Esophagus muscularis mucosa (tissue), 4 donors: ENCODE measurements around the gene DLGAP5. TPM values are rescaled to one million over a fixed set of nuclear protein-coding genes. Genes with fewer than 3 reads are reported as not detected.

ENCODE experiments used
- DNase-seq: peaks from one replicate; pipeline ENCODE4 v3.0.0-alpha.2; 2017; ENCODE audit errors: extremely low spot score
- H3K27ac ChIP-seq, 4 donors: fragments of 200-600 bp; sonication (generic); replicated peaks in 1 of 4; 1 replicate in 3 of 4; 2 replicates in 1 of 4; pipeline ENCODE4 v1.5.1; 2016 to 2019; ENCODE audit warnings: mild to moderate bottlenecking in 1 of 4
- H3K27me3 ChIP-seq, 4 donors: fragments of 200-600 bp; sonication (generic); one replicate each; pipeline versions ENCODE4 v1.5.1 to v1.6.0; 2016 to 2019
- H3K36me3 ChIP-seq, 4 donors: fragments of 200-600 bp; sonication (generic); one replicate each; pipeline ENCODE4 v1.5.1; 2016 to 2019
- H3K4me1 ChIP-seq, 4 donors: fragments of 200-600 bp; sonication (generic); one replicate each; pipeline ENCODE4 v1.5.1; 2016 to 2019
- H3K4me3 ChIP-seq, 4 donors: fragments of 200-600 bp; sonication (generic); 1 replicate in 2 of 4; 2 replicates in 2 of 4; pipeline ENCODE4 v1.5.1; 2016 to 2019; ENCODE audit warnings: mild to moderate bottlenecking in 4 of 4, moderate library complexity in 1 of 4
- H3K9me3 ChIP-seq, 4 donors: fragments of 200-600 bp; sonication (generic); 1 replicate in 3 of 4; 2 replicates in 1 of 4; pipeline ENCODE4 v1.5.1; 2016 to 2019
- EP300 ChIP-seq: sonication (generic); formaldehyde crosslinking; IDR thresholded peaks from one replicate; pipeline ENCODE4 v1.6.1; 2017; ENCODE audit warnings: antibody characterized with exemption
- POLR2A ChIP-seq: fragments of 450-650 bp; IDR thresholded peaks from one replicate; pipeline ENCODE4 v1.6.1; 2017; ENCODE audit warnings: antibody characterized with exemption, moderate library complexity, mild to moderate bottlenecking, low read depth
- POLR2AphosphoS5 ChIP-seq, 2 donors: sonication (generic); formaldehyde crosslinking; IDR thresholded peaks; one replicate each; pipeline ENCODE4 v1.6.1; 2017; ENCODE audit warnings: antibody characterized with exemption in 2 of 2
- WGBS: methylation state at CpG from one replicate; pipeline ENCODE4 v1.1.5; 2018; 5-methylcytosine and 5-hydroxymethylcytosine counted together
- intact Hi-C: fragments of 100-400 bp; cut with DNase I; formaldehyde crosslinking; loops from one replicate; pipeline ENCODE4 v1.15.1; 2023
- total RNA-seq, 4 donors: library from RNA; depleted of rRNA; stranded (reverse); fragments of >200 nt; gene quantifications; one replicate each; pipeline versions ENCODE4 v1.1.0 to v1.2.1, GENCODE V29; 2016
- TF ChIP-seq, protein P1 (sequence below), 3 experiments: fragments of 200-600 bp in 2 of 3; fragments of 450-650 bp in 1 of 3; sonication (generic) in 2 of 3; IDR thresholded peaks; one replicate each; pipeline ENCODE4 v1.5.1; 2017 to 2019; ENCODE audit warnings: antibody characterized with exemption in 3 of 3, mild to moderate bottlenecking in 2 of 3, moderate library complexity in 1 of 3

Gene DLGAP5
- total RNA-seq, 4 donors from 2014 or later: 0.69 TPM; not detected in 3

- H3K4me1 ChIP-seq: peaks cover 13 to 29% (median 16%) of the 10 kb centered on the region in 4 donors
- no peak for DNase-seq
- H3K36me3 ChIP-seq: no peaks in the 10 kb centered on the region
- no peaks in the 10 kb centered on the region for H3K27me3 ChIP-seq
- H3K9me3 ChIP-seq: no peaks in the 10 kb centered on the region
- WGBS: 89% methylated on average over 4 of the region's 4 CpGs
- intact Hi-C loops: no loop called here
- no peak overlapping the region for H3K27ac ChIP-seq
- no peak overlapping the region for H3K4me3 ChIP-seq
- TF ChIP-seq, protein P1, sequence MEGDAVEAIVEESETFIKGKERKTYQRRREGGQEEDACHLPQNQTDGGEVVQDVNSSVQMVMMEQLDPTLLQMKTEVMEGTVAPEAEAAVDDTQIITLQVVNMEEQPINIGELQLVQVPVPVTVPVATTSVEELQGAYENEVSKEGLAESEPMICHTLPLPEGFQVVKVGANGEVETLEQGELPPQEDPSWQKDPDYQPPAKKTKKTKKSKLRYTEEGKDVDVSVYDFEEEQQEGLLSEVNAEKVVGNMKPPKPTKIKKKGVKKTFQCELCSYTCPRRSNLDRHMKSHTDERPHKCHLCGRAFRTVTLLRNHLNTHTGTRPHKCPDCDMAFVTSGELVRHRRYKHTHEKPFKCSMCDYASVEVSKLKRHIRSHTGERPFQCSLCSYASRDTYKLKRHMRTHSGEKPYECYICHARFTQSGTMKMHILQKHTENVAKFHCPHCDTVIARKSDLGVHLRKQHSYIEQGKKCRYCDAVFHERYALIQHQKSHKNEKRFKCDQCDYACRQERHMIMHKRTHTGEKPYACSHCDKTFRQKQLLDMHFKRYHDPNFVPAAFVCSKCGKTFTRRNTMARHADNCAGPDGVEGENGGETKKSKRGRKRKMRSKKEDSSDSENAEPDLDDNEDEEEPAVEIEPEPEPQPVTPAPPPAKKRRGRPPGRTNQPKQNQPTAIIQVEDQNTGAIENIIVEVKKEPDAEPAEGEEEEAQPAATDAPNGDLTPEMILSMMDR (IDR thresholded peaks at IDR 0.05): no peak
- TF ChIP-seq POLR2A (no peak), POLR2AphosphoS5 (IDR thresholded peaks at IDR 0.05) (no peak), EP300 (no peak)
Observed at GRCh38 chr14:55115861-55116245, 75.5 kb downstream of the DLGAP5 start.

DNA sequence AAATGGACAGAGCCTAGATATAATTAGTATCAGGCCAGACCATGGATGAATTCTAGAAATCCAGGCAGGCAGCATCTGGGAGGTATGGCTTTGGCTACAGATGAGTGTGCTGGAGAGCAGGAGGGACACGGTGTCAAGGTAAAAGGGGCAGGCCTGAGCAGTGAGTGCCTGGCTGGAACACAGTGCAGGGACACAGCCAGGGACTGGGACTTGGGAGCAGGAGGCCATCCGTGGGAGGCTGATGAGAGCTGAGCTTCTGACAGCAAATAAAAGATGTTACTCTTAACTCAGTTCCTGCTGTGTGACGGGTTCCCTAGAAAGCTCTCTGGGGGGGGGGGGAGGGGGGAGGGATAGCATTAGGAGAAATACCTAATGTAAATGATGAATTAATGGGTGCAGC is 75.9 kb downstream of the DLGAP5 start:
- no peak overlapping the region for H3K27ac ChIP-seq
- TF ChIP-seq, protein P1 (IDR thresholded peaks at IDR 0.05): no peak
- no peak for TF ChIP-seq POLR2AphosphoS5 (IDR thresholded peaks at IDR 0.05)
- no peak for TF ChIP-seq EP300
- no peak for TF ChIP-seq POLR2A
- H3K27me3 ChIP-seq: no peaks in the 10 kb centered on the region
- no peak overlapping the region for H3K4me3 ChIP-seq
- H3K4me1 ChIP-seq: peaks cover 13 to 25% (median 16%) of the 10 kb centered on the region in 4 donors
- intact Hi-C loops: no loop called here
- no peak for DNase-seq
- 61% methylated on average over 3 of the region's 3 CpGs for WGBS
- no peaks in the 10 kb centered on the region for H3K9me3 ChIP-seq
- no peaks in the 10 kb centered on the region for H3K36me3 ChIP-seq

GRCh38 chr14:55114720-55115119 is 76.7 kb downstream of the DLGAP5 start:
- no peak for DNase-seq
- TF ChIP-seq EP300 (no peak), POLR2AphosphoS5 (IDR thresholded peaks at IDR 0.05) (no peak), POLR2A (no peak)
- TF ChIP-seq, protein P1 (IDR thresholded peaks at IDR 0.05): no peak
- no peaks in the 10 kb centered on the region for H3K36me3 ChIP-seq
- H3K27me3 ChIP-seq: no peaks in the 10 kb centered on the region
- no peak overlapping the region for H3K4me3 ChIP-seq
- H3K27ac ChIP-seq: no peak overlapping the region
- intact Hi-C loops: no loop called here
- peaks cover 13 to 20% (median 14%) of the 10 kb centered on the region in 4 donors for H3K4me1 ChIP-seq
- 82% methylated on average over 2 of the region's 2 CpGs for WGBS
- no peaks in the 10 kb centered on the region for H3K9me3 ChIP-seq

- Histone ChIP-seq H3K27me3 (no peaks in the 10 kb centered on the region), H3K9me3 (no peaks in the 10 kb centered on the region), H3K4me3 (no peak overlapping the region), H3K27ac (no peak overlapping the region), H3K4me1 (peaks cover 27 to 32% (median 29%) of the 10 kb centered on the region in 4 donors), H3K36me3 (no peaks in the 10 kb centered on the region)
- no peak for TF ChIP-seq POLR2AphosphoS5 (IDR thresholded peaks at IDR 0.05)
- no peak for TF ChIP-seq POLR2A
- TF ChIP-seq, protein P1 (IDR thresholded peaks at IDR 0.05): no peak
- no peak for TF ChIP-seq EP300
- 98% methylated on average over 10 of the region's 10 CpGs for WGBS
- no peak for DNase-seq
- intact Hi-C loops: no loop called here
Observed at GRCh38 chr14:55111122-55111708, 80.2 kb downstream of the DLGAP5 start.

DNA sequence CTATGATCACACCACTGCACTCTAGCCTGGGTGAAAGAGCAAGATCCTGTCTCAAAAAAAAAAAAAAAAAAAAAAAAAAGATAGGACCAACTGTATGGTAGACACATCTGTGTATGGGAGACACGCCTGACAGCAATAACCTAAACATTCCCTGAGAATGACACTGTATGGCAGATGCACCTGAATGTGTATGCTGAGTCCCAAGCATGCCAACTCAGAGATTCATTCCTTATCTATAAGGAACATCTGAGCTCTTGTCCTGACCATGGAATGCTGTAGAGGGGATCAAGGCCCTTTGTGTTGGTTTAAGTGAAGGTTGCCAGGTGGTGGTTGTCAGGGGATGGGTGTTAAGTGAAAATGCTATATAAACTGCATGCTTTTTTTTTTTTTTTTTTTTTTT is 81.5 kb downstream of the DLGAP5 start:
- DNase-seq: no peak
- H3K27ac ChIP-seq: no peak overlapping the region
- WGBS: 100% methylated on average over 1 of the region's 1 CpG
- peaks cover 40 to 42% (median 41%) of the 10 kb centered on the region in 4 donors for H3K4me1 ChIP-seq
- H3K9me3 ChIP-seq: no peaks in the 10 kb centered on the region
- TF ChIP-seq POLR2A (no peak), POLR2AphosphoS5 (IDR thresholded peaks at IDR 0.05) (no peak), EP300 (no peak)
- TF ChIP-seq, protein P1 (IDR thresholded peaks at IDR 0.05): no peak
- H3K27me3 ChIP-seq: no peaks in the 10 kb centered on the region
- H3K36me3 ChIP-seq: no peaks in the 10 kb centered on the region
- H3K4me3 ChIP-seq: no peak overlapping the region
- intact Hi-C loops: no loop called here
